Esophagus squamous epithelium (tissue), 4 donors: ENCODE measurements around the gene HOXD10.

ENCODE experiments used
- CTCF ChIP-seq, 6 experiments: fragments of 450-650 bp in 4 of 6; fragments of 200-600 bp in 2 of 6; sonication (generic) in 2 of 6; IDR thresholded peaks; one replicate each; pipeline ENCODE4 v1.5.1; 2016 to 2019; ENCODE audit warnings: antibody characterized with exemption in 6 of 6, mild to moderate bottlenecking in 4 of 6, moderate library complexity in 4 of 6
- POLR2A ChIP-seq, 4 donors: fragments of 450-650 bp; IDR thresholded peaks; one replicate each; pipeline ENCODE4 v1.6.1; 2017; ENCODE audit warnings: antibody characterized with exemption in 4 of 4, mild to moderate bottlenecking in 4 of 4, moderate library complexity in 3 of 4

- TF ChIP-seq POLR2A (IDR thresholded peaks at IDR 0.05), result no peak
- no peak for TF ChIP-seq CTCF (IDR thresholded peaks at IDR 0.05)
Measured at GRCh38 chr2:176105078-176105729, 11.4 kb upstream of the HOXD10 start.
